ENCODE measurements around the gene CHCT1.

CHCT1 gene

DNA sequence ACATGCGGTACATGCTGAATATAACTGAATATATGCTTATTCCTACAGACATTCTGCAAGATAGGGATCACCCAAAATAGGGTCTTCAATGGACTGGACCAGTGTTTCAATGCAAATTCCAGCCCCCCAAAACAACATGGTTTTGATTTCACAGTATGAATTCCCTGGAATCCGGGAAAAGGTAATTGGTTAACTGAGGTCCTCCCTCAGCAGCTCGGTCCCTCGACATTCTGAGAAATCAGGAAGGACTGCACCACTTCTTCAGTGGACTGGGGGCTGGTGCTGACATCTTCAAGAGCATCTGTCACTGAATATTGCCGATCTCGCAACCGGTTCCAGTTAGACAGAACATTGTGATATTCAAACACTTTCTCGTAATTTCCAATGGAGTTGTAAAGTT lies 25.1 kb downstream of the CHCT1 start:
- TF ChIP-seq CTCF (conservative IDR thresholded peaks at IDR 0.05; ENCODE audit: low read depth, low read length): no peak
- no peak for DNase-seq (ENCODE audit: low read depth)
- H3K4me3 ChIP-seq (ENCODE audit: low read depth, low read length): no peak overlapping the region

- TF ChIP-seq CTCF (conservative IDR thresholded peaks at IDR 0.05; ENCODE audit: low read depth, low read length): no peak
- H3K4me3 ChIP-seq (ENCODE audit: low read depth, low read length): no peak overlapping the region
- DNase-seq (ENCODE audit: low read depth): no peak
Observed at GRCh38 chr17:60451071-60451470, 28.8 kb downstream of the CHCT1 start.

DNA sequence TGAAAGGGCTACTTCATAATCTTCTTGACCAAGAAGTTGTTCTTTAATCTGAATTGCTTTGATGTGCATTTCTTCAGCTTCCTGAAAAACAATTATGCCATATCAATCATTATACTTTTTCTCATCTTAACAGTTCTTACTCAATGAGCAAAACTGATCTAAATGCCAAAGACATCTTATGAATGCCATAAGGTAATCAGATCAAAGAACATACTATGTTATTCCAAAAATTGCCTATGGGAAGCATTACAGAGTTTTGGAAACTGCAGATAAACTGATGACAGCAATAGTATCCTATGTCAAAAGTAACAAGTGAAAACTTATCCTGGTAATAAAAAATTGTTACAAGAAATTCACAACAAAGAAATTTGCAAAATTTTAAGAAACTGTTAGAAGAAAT lies 29.7 kb downstream of the CHCT1 start:
- no peak overlapping the region for H3K4me3 ChIP-seq (ENCODE audit: low read depth, low read length)
- no peak for TF ChIP-seq CTCF (conservative IDR thresholded peaks at IDR 0.05; ENCODE audit: low read depth, low read length)
- no peak for DNase-seq (ENCODE audit: low read depth)

DNA sequence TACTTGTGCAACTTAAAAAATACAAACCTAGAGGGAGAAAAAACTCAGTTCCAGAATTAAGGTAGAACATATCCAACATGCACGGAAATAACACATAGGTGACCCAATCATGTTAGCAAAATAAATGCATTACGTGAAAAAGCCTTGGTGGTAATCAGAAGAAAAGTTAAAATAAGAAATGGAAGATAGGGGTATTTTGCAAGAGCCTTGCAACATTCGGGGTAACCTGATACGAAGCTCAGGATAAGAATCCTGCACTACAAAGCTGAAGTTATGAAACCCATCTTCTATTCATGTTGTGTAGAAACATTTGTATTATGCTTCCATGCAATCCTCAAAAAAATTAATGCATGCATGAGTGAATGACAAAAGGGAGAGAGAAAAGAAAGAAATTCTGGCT lies 33.1 kb downstream of the CHCT1 start:
- H3K4me3 ChIP-seq (ENCODE audit: low read depth, low read length): no peak overlapping the region
- no peak for TF ChIP-seq CTCF (conservative IDR thresholded peaks at IDR 0.05; ENCODE audit: low read depth, low read length)
- peak; percentile 82 for DNase-seq (ENCODE audit: low read depth)

DNA sequence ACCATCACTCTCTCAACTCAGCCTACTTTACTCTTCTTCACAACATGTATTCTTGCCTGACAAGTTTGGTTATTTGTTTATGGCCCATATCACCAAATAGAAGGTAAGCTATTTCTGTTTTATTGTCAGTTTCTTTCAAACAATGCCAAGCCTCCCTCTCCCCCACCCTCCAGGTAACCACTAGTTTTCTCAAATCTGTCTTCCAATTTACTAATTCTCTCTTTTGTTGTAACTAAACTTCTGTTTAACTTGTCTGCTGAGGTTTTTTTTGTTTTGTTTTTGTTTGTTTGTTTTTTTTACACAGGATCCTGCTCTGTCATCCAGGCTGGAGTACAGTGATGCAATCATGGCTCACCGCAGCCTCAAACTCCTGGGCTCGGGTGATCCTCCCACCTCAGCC lies 34.9 kb downstream of the CHCT1 start:
- DNase-seq (ENCODE audit: low read depth): no peak
- no peak overlapping the region for H3K4me3 ChIP-seq (ENCODE audit: low read depth, low read length)
- no peak for TF ChIP-seq CTCF (conservative IDR thresholded peaks at IDR 0.05; ENCODE audit: low read depth, low read length)

GRCh38 chr17:60461584-60461983 lies 39.3 kb downstream of the CHCT1 start:
- no peak for DNase-seq (ENCODE audit: low read depth)
- H3K4me3 ChIP-seq (ENCODE audit: low read depth, low read length): no peak overlapping the region
- no peak for TF ChIP-seq CTCF (conservative IDR thresholded peaks at IDR 0.05; ENCODE audit: low read depth, low read length)

- no peak for TF ChIP-seq CTCF (conservative IDR thresholded peaks at IDR 0.05; ENCODE audit: low read depth, low read length)
- peak; percentile 43 for DNase-seq (ENCODE audit: low read depth)
- H3K4me3 ChIP-seq (ENCODE audit: low read depth, low read length): no peak overlapping the region
Observed at GRCh38 chr17:60463157-60463835, 41.0 kb downstream of the CHCT1 start.
